HEK293 (cell line): ENCODE results near the gene FHIP1B.

ENCODE experiments used
- CTCF ChIA-PET: fragments of 350-600 bp; formaldehyde crosslinking; extraction: SDS; loops from one replicate; lab custom pipeline; 2021; ENCODE audit warnings: antibody characterized with exemption; lab: Yijun Ruan, JAX
- POLR2A ChIA-PET: fragments of 300-600 bp; formaldehyde crosslinking; extraction: SDS; loops from one replicate; lab custom pipeline; 2020; ENCODE audit warnings: antibody characterized with exemption, inconsistent platforms; lab: Yijun Ruan, JAX
- H3K27ac ChIP-seq: fragments of 200-500 bp; sonication (Bioruptor generic); 2 replicates; pipeline ENCODE4 v1.5.1; 2014; ENCODE audit warnings: low read depth, low read length, control low read depth, inconsistent platforms; ENCODE audit errors: extremely low read depth
- H3K36me3 ChIP-seq, 2 experiments: fragments of 200-500 bp in 1 of 2; sonication (Bioruptor generic) in 1 of 2; 1 replicate in 1 of 2; 2 replicates in 1 of 2; pipeline ENCODE4 v1.5.1; 2014 to 2017; ENCODE audit warnings: inconsistent platforms in 2 of 2, low read length in 2 of 2; ENCODE audit not compliant: control insufficient read depth in 2 of 2, insufficient read depth in 1 of 2
- H3K4me1 ChIP-seq: fragments of 200-500 bp; sonication (Bioruptor generic); 2 replicates; pipeline ENCODE4 v1.5.1; 2014; ENCODE audit warnings: mild to moderate bottlenecking, low read length, inconsistent platforms; ENCODE audit not compliant: control insufficient read depth, insufficient read depth
- H3K4me3 ChIP-seq: 2 replicates; pipeline ENCODE4 v1.5.1; 2011; ENCODE audit warnings: low read depth, mild to moderate bottlenecking, control low read depth, low read length, moderate library complexity
- H3K9me3 ChIP-seq: fragments of 200-500 bp; sonication (Bioruptor generic); 2 replicates; pipeline ENCODE4 v1.5.1; 2014; ENCODE audit warnings: low read depth, low read length, inconsistent platforms; ENCODE audit not compliant: control insufficient read depth, insufficient read depth
- GFI1B ChIP-seq: fragments of 450-650 bp; formaldehyde crosslinking; IDR thresholded peaks from 2 replicates; pipeline ENCODE4 v1.5.1; 2016; ENCODE audit warnings: missing biosample characterization, missing genetic modification characterization
- HOXD13 ChIP-seq: sonication (generic); formaldehyde crosslinking; IDR thresholded peaks from 2 replicates; pipeline ENCODE4 v1.8.0; 2022; ENCODE audit warnings: missing genetic modification reagents, borderline replicate concordance
- MZF1 ChIP-seq: fragments of 450-650 bp; formaldehyde crosslinking; IDR thresholded peaks from 2 replicates; pipeline ENCODE4 v1.5.1; 2017; ENCODE audit warnings: missing biosample characterization, missing genetic modification characterization, borderline replicate concordance
- YY2 ChIP-seq: fragments of 450-650 bp; formaldehyde crosslinking; IDR thresholded peaks from 2 replicates; pipeline ENCODE4 v1.5.1; 2016; ENCODE audit warnings: missing biosample characterization, missing genetic modification characterization
- ZBTB44 ChIP-seq: fragments of 450-650 bp; IDR thresholded peaks from 2 replicates; pipeline ENCODE4 v1.5.1; 2018; ENCODE audit warnings: missing biosample characterization, mild to moderate bottlenecking, missing genetic modification characterization
- ZBTB8A ChIP-seq: fragments of 450-650 bp; formaldehyde crosslinking; IDR thresholded peaks from 2 replicates; pipeline ENCODE4 v1.5.1; 2016; ENCODE audit warnings: missing biosample characterization, missing genetic modification characterization
- ZNF10 ChIP-seq: fragments of 450-650 bp; formaldehyde crosslinking; IDR thresholded peaks from 2 replicates; pipeline ENCODE4 v1.5.1; 2017; ENCODE audit warnings: missing biosample characterization, missing genetic modification characterization
- ZNF16 ChIP-seq: fragments of 450-650 bp; formaldehyde crosslinking; IDR thresholded peaks from 2 replicates; pipeline ENCODE4 v1.5.1; 2016; ENCODE audit warnings: low read depth, missing biosample characterization, missing genetic modification characterization
- ZNF169 ChIP-seq: fragments of 450-650 bp; formaldehyde crosslinking; IDR thresholded peaks from 2 replicates; pipeline ENCODE4 v1.5.1; 2016; ENCODE audit warnings: missing biosample characterization, missing genetic modification characterization
- ZNF202 ChIP-seq: fragments of 450-650 bp; formaldehyde crosslinking; IDR thresholded peaks from 2 replicates; pipeline ENCODE4 v1.5.1; 2016; ENCODE audit warnings: missing biosample characterization, missing genetic modification characterization, borderline replicate concordance
- ZNF223 ChIP-seq: fragments of 450-650 bp; formaldehyde crosslinking; IDR thresholded peaks from 2 replicates; pipeline ENCODE4 v1.5.1; 2016; ENCODE audit warnings: missing biosample characterization, missing genetic modification characterization
- ZNF24 ChIP-seq: fragments of 450-650 bp; formaldehyde crosslinking; IDR thresholded peaks from 2 replicates; pipeline ENCODE4 v1.5.1; 2016; ENCODE audit warnings: missing biosample characterization, missing genetic modification characterization
- ZNF26 ChIP-seq: fragments of 450-650 bp; formaldehyde crosslinking; IDR thresholded peaks from 2 replicates; pipeline ENCODE4 v1.5.1; 2016; ENCODE audit warnings: missing biosample characterization, missing genetic modification characterization
- ZNF404 ChIP-seq: fragments of 450-650 bp; formaldehyde crosslinking; IDR thresholded peaks from 2 replicates; pipeline ENCODE4 v1.5.1; 2017; ENCODE audit warnings: missing biosample characterization, missing genetic modification characterization
- ZNF423 ChIP-seq: fragments of 450-650 bp; formaldehyde crosslinking; IDR thresholded peaks from 2 replicates; pipeline ENCODE4 v1.5.1; 2016; ENCODE audit warnings: missing biosample characterization, missing genetic modification characterization
- ZNF585B ChIP-seq: fragments of 450-650 bp; formaldehyde crosslinking; IDR thresholded peaks from 2 replicates; pipeline ENCODE4 v1.5.1; 2016; ENCODE audit warnings: missing biosample characterization, missing genetic modification characterization
- TF ChIP-seq, protein P1 (sequence below): fragments of 450-650 bp; formaldehyde crosslinking; IDR thresholded peaks from 2 replicates; pipeline ENCODE4 v1.5.1; 2016; ENCODE audit warnings: missing biosample characterization, missing genetic modification characterization
- TF ChIP-seq, protein P2 (sequence below): fragments of 450-650 bp; formaldehyde crosslinking; IDR thresholded peaks from 2 replicates; pipeline ENCODE4; 2016; ENCODE audit warnings: missing biosample characterization, missing genetic modification characterization

FHIP1B gene

GRCh38 chr11:6191742-6192141 lies 42.7 kb downstream of the FHIP1B start:
- TF ChIP-seq MZF1 (tag by site-specific recombination) (no peak), ZNF16 (no peak)
- CTCF ChIA-PET: no interaction called here
- Histone ChIP-seq H3K36me3 (no peaks in the 10 kb centered on the region), H3K9me3 (no peaks in the 10 kb centered on the region), H3K4me3 (no peak overlapping the region), H3K4me1 (no peaks in the 10 kb centered on the region), H3K27ac (no peak overlapping the region)
- POLR2A ChIA-PET: no interaction called here

DNA sequence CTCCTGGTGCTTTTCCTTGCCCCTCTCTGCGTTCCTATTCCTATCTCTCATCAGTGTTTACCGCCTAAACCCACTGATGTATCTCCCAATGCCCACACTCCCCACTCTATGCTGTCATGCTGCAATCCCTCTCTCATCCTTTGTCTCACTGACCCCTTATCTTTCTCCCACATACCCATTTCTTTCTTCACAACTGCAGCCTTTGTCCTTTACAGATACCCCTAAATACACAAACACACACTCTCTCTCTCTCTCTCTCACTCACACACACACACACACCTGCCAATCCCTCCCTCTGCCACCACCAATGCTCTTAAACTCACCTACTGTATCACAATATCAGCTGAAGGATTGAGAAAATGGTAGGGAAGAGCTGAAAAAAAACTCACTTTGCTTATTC lies 59.0 kb downstream of the FHIP1B start:
- Histone ChIP-seq H3K36me3 (no peaks in the 10 kb centered on the region), H3K9me3 (no peaks in the 10 kb centered on the region), H3K27ac (no peak overlapping the region), H3K4me3 (no peak overlapping the region), H3K4me1 (no peaks in the 10 kb centered on the region)
- TF ChIP-seq, protein P1, sequence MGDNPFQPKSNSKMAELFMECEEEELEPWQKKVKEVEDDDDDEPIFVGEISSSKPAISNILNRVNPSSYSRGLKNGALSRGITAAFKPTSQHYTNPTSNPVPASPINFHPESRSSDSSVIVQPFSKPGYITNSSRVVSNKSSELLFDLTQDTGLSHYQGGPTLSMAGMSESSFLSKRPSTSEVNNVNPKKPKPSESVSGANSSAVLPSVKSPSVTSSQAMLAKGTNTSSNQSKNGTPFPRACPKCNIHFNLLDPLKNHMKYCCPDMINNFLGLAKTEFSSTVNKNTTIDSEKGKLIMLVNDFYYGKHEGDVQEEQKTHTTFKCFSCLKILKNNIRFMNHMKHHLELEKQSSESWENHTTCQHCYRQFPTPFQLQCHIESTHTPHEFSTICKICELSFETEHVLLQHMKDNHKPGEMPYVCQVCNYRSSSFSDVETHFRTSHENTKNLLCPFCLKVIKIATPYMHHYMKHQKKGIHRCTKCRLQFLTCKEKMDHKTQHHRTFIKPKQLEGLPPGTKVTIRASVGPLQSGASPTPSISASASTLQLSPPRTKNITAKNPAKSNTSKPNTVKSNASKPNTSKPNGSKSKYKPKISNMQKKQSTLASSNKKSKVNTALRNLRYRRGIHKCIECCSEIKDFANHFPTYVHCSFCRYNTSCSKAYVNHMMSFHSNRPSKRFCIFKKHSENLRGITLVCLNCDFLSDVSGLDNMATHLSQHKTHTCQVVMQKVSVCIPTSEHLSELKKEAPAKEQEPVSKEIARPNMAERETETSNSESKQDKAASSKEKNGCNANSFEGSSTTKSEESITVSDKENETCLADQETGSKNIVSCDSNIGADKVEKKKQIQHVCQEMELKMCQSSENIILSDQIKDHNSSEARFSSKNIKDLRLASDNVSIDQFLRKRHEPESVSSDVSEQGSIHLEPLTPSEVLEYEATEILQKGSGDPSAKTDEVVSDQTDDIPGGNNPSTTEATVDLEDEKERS: no peak
- no peak for TF ChIP-seq YY2 (tag by site-specific recombination)
- no peak for TF ChIP-seq ZNF24 (tag by site-specific recombination)
- no peak for TF ChIP-seq ZNF26 (tag by site-specific recombination)
- TF ChIP-seq GFI1B (tag by site-specific recombination): no peak
- no peak for TF ChIP-seq ZBTB44 (tag by site-specific recombination)
- TF ChIP-seq ZNF223: no peak
- no peak for TF ChIP-seq ZNF404 (tag by site-specific recombination)
- no peak for TF ChIP-seq ZNF169 (tag by site-specific recombination)
- no peak for TF ChIP-seq ZNF10 (tag by site-specific recombination)
- TF ChIP-seq ZNF202 (tag by site-specific recombination): no peak
- TF ChIP-seq ZNF585B (tag by site-specific recombination): no peak
- TF ChIP-seq ZNF423 (tag by site-specific recombination): no peak
- TF ChIP-seq HOXD13: no peak
- no peak for TF ChIP-seq ZBTB8A (tag by site-specific recombination)
- TF ChIP-seq, protein P2, sequence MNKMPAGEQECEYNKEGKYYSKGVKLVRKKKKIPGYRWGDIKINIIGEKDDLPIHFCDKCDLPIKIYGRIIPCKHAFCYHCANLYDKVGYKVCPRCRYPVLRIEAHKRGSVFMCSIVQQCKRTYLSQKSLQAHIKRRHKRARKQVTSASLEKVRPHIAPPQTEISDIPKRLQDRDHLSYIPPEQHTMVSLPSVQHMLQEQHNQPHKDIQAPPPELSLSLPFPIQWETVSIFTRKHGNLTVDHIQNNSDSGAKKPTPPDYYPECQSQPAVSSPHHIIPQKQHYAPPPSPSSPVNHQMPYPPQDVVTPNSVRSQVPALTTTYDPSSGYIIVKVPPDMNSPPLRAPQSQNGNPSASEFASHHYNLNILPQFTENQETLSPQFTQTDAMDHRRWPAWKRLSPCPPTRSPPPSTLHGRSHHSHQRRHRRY: no peak
- ChIA-PET CTCF (interaction anchor here (0.9 kb wide), 1 partner anchor 188 kb away, joined by 3 read pairs; no protein-coding TSS in a partner anchor), POLR2A (no interaction called here)
